ENCODE data around the gene NEBL. TPM values are rescaled to one million over a fixed set of nuclear protein-coding genes. Genes with fewer than 3 reads are reported as not detected.

Gene NEBL
- total RNA-seq, 1 donor from 2014 or later, result 0.43 TPM

- no peaks in the 10 kb centered on the region for H3K27me3 Mint-ChIP-seq (ENCODE audit: low read depth)
These were observed 58.0 kb downstream of the NEBL start for GRCh38 chr10:20839141-20839540.

GRCh38 chr10:20836401-20836800 is 60.7 kb downstream of the NEBL start:
- no peak overlapping the region for H3K27ac Mint-ChIP-seq
- H3K4me3 Mint-ChIP-seq (ENCODE audit: low read depth), result no peak overlapping the region
- DNase-seq (ENCODE audit: low spot score), result no peak
- H3K4me1 Mint-ChIP-seq (ENCODE audit: low read depth), result no peaks in the 10 kb centered on the region
- H3K9me3 Mint-ChIP-seq, result no peaks in the 10 kb centered on the region
- no peaks in the 10 kb centered on the region for H3K36me3 Mint-ChIP-seq (ENCODE audit: low read depth)
- intact Hi-C loops (cut with micrococcal nuclease), result no loop called here
- no peaks in the 10 kb centered on the region for H3K27me3 Mint-ChIP-seq (ENCODE audit: low read depth)

More at GRCh38 chr10:20839141-20839540, 58.0 kb downstream of the NEBL start:
- Mint-ChIP-seq H3K27ac (no peak overlapping the region), H3K9me3 (no peaks in the 10 kb centered on the region), H3K4me1 (ENCODE audit: low read depth) (no peaks in the 10 kb centered on the region), H3K4me3 (ENCODE audit: low read depth) (no peak overlapping the region), H3K36me3 (ENCODE audit: low read depth) (no peaks in the 10 kb centered on the region)
- intact Hi-C loops (cut with micrococcal nuclease), result no loop called here
- no peak for DNase-seq (ENCODE audit: low spot score)

DNA sequence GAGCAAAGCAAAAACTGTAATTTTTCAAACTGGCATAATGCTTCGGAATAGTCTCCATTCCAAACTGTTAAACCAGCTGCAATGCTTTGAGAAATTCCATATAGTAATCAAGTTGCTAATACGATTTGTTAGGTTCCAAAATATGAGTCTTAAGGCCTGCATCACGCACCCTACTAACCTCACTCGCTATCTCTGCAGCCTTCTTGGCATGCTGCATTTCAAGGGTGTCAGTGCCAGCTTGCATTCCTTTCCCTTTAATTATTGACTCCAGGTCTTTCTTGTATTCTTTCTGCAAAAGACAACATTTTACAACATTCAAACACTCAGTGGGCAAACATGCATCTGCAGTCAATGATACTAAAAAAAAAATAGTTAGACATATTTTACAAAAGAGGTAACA is 61.8 kb downstream of the NEBL start:
- no peak for DNase-seq (ENCODE audit: low spot score)
- no peak overlapping the region for H3K27ac Mint-ChIP-seq
- intact Hi-C loops (cut with micrococcal nuclease), result no loop called here
- no peaks in the 10 kb centered on the region for H3K4me1 Mint-ChIP-seq (ENCODE audit: low read depth)
- no peaks in the 10 kb centered on the region for H3K27me3 Mint-ChIP-seq (ENCODE audit: low read depth)
- no peak overlapping the region for H3K4me3 Mint-ChIP-seq (ENCODE audit: low read depth)
- H3K9me3 Mint-ChIP-seq, result no peaks in the 10 kb centered on the region
- no peaks in the 10 kb centered on the region for H3K36me3 Mint-ChIP-seq (ENCODE audit: low read depth)

DNA sequence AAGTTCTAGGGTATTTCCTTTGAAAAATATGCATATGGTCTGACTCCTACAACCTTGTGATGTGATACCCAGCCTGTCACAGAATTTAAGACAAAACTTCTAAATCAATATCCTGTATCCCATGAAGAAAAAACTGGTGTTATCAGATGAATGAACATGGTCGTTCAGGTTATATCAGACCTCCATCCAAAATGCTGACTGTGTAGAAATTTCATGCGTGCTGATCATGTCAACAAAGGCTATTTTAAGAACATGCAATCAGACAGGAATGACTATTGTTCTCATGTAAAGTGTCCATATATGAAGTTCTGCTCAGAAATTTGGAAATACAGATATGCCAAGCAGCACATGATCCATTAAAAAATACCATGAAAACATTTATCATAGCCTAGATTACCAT is 62.3 kb downstream of the NEBL start:
- H3K27me3 Mint-ChIP-seq (ENCODE audit: low read depth), result no peaks in the 10 kb centered on the region
- H3K27ac Mint-ChIP-seq, result no peak overlapping the region
- intact Hi-C loops (cut with micrococcal nuclease), result no loop called here
- H3K4me3 Mint-ChIP-seq (ENCODE audit: low read depth), result no peak overlapping the region
- no peak for DNase-seq (ENCODE audit: low spot score)
- H3K4me1 Mint-ChIP-seq (ENCODE audit: low read depth), result no peaks in the 10 kb centered on the region
- H3K36me3 Mint-ChIP-seq (ENCODE audit: low read depth), result no peaks in the 10 kb centered on the region
- H3K9me3 Mint-ChIP-seq, result no peaks in the 10 kb centered on the region

DNA sequence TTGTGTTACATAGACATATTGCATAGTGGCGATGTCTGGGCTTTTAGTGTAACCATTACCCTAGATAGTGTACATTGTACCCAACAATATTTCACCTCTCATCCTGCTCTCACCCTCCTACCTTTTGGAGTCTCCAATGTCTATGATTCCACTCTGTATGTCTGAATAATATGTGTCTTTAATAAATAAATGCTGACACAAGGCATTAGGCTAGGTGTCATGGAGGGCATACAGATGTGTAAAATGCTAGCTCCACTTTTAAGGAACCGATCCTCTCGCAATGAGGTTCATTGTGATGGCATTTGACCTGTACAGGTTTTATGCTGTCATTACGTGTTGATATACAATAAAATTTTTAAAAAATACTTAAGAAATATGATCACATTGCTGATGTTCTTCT is 74.3 kb downstream of the NEBL start:
- no peak for DNase-seq (ENCODE audit: low spot score)
- H3K27ac Mint-ChIP-seq, result no peak overlapping the region
- H3K27me3 Mint-ChIP-seq (ENCODE audit: low read depth), result no peaks in the 10 kb centered on the region
- no peak overlapping the region for H3K4me3 Mint-ChIP-seq (ENCODE audit: low read depth)
- H3K36me3 Mint-ChIP-seq (ENCODE audit: low read depth), result no peaks in the 10 kb centered on the region
- no peaks in the 10 kb centered on the region for H3K9me3 Mint-ChIP-seq
- no peaks in the 10 kb centered on the region for H3K4me1 Mint-ChIP-seq (ENCODE audit: low read depth)
- intact Hi-C loops (cut with micrococcal nuclease), result no loop called here

DNA sequence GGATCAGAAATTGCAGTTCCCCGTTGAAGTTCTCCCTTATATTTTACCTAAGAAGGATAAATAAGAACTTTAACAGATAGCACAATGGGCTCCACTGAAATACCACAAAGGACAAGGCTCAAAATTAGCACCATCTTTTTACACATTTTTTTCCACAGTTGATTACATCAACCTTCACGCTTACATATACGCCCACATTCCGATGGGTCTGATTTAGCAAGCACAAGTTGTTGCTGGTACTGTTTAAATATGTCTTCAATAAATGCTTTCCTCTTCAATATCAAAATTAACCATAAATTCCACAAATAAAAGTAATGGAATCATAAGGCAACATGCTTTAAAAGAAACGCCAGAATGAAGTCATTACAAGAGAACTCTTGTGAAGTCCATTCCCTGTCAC is 79.5 kb downstream of the NEBL start:
- no peaks in the 10 kb centered on the region for H3K9me3 Mint-ChIP-seq
- no peaks in the 10 kb centered on the region for H3K27me3 Mint-ChIP-seq (ENCODE audit: low read depth)
- no peaks in the 10 kb centered on the region for H3K4me1 Mint-ChIP-seq (ENCODE audit: low read depth)
- no peak for DNase-seq (ENCODE audit: low spot score)
- intact Hi-C loops (cut with micrococcal nuclease), result no loop called here
- H3K36me3 Mint-ChIP-seq (ENCODE audit: low read depth), result no peaks in the 10 kb centered on the region
- no peak overlapping the region for H3K27ac Mint-ChIP-seq
- no peak overlapping the region for H3K4me3 Mint-ChIP-seq (ENCODE audit: low read depth)

DNA sequence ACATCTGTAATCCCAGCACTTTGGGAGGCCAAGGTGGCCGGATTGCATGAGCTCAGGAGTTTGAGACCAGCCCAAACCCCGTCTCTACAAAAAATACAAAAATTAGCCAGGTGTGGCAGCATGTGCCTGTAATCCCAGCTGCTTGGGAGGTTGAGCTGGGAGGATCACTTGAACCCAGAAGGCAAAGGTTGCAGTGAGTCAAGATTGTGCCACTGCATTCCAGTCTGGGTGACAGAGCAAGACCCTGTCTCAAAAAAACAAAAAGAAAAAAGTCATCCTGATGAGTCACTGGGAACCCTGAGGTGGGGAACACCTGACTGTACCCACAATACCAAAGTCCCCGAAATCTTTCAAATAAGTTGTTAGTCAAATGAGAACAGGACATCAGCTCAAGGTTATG is 80.0 kb downstream of the NEBL start:
- H3K4me3 Mint-ChIP-seq (ENCODE audit: low read depth), result no peak overlapping the region
- H3K36me3 Mint-ChIP-seq (ENCODE audit: low read depth), result no peaks in the 10 kb centered on the region
- no peak for DNase-seq (ENCODE audit: low spot score)
- no peaks in the 10 kb centered on the region for H3K27me3 Mint-ChIP-seq (ENCODE audit: low read depth)
- intact Hi-C loops (cut with micrococcal nuclease), result no loop called here
- no peaks in the 10 kb centered on the region for H3K9me3 Mint-ChIP-seq
- H3K4me1 Mint-ChIP-seq (ENCODE audit: low read depth), result no peaks in the 10 kb centered on the region
- H3K27ac Mint-ChIP-seq, result no peak overlapping the region

- no peaks in the 10 kb centered on the region for H3K36me3 Mint-ChIP-seq (ENCODE audit: low read depth)
These were observed 83.0 kb downstream of the NEBL start for GRCh38 chr10:20814116-20814515.

GRCh38 chr10:20811131-20811530 is 86.0 kb downstream of the NEBL start:
- H3K27me3 Mint-ChIP-seq (ENCODE audit: low read depth), result no peaks in the 10 kb centered on the region
- no peak for DNase-seq (ENCODE audit: low spot score)
- H3K36me3 Mint-ChIP-seq (ENCODE audit: low read depth), result no peaks in the 10 kb centered on the region
- intact Hi-C loops (cut with micrococcal nuclease), result no loop called here
- H3K9me3 Mint-ChIP-seq, result no peaks in the 10 kb centered on the region
- no peak overlapping the region for H3K4me3 Mint-ChIP-seq (ENCODE audit: low read depth)
- no peaks in the 10 kb centered on the region for H3K4me1 Mint-ChIP-seq (ENCODE audit: low read depth)
- no peak overlapping the region for H3K27ac Mint-ChIP-seq

More at GRCh38 chr10:20814116-20814515, 83.0 kb downstream of the NEBL start:
- no peaks in the 10 kb centered on the region for H3K4me1 Mint-ChIP-seq (ENCODE audit: low read depth)
- no peak for DNase-seq (ENCODE audit: low spot score)
- H3K9me3 Mint-ChIP-seq, result no peaks in the 10 kb centered on the region
- H3K27me3 Mint-ChIP-seq (ENCODE audit: low read depth), result no peaks in the 10 kb centered on the region
- intact Hi-C loops (cut with micrococcal nuclease), result no loop called here
- H3K27ac Mint-ChIP-seq, result no peak overlapping the region
- no peak overlapping the region for H3K4me3 Mint-ChIP-seq (ENCODE audit: low read depth)

- H3K9me3 Mint-ChIP-seq, result no peaks in the 10 kb centered on the region
- H3K4me3 Mint-ChIP-seq (ENCODE audit: low read depth), result no peak overlapping the region
- H3K27ac Mint-ChIP-seq, result no peak overlapping the region
- H3K4me1 Mint-ChIP-seq (ENCODE audit: low read depth), result no peaks in the 10 kb centered on the region
- H3K36me3 Mint-ChIP-seq (ENCODE audit: low read depth), result no peaks in the 10 kb centered on the region
- DNase-seq (ENCODE audit: low spot score), result no peak
- intact Hi-C loops (cut with micrococcal nuclease), result no loop called here
- H3K27me3 Mint-ChIP-seq (ENCODE audit: low read depth), result no peaks in the 10 kb centered on the region
These were observed 87.5 kb downstream of the NEBL start for GRCh38 chr10:20809631-20810030.

DNA sequence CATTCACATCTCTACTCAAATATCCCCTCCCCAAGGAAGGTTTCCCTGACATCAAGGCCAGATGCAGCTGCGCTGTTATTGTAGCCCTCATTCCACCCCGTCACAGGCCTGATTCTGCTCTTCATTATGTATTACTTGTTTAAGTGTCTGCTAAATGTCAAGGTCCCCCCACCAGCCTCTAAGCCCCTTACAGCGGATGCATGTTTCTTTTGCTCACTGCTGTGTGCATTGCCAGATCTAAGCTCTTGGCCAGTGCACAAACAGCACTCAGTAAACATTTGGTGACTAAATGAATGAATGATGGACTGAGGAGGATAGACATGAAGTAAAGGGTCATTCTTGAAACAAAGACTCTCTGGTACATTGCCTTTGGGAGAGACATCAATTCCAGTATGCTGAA is 90.6 kb downstream of the NEBL start:
- intact Hi-C loops (cut with micrococcal nuclease), result no loop called here
- no peaks in the 10 kb centered on the region for H3K9me3 Mint-ChIP-seq
- H3K4me1 Mint-ChIP-seq (ENCODE audit: low read depth), result no peaks in the 10 kb centered on the region
- no peaks in the 10 kb centered on the region for H3K36me3 Mint-ChIP-seq (ENCODE audit: low read depth)
- no peak for DNase-seq (ENCODE audit: low spot score)
- no peaks in the 10 kb centered on the region for H3K27me3 Mint-ChIP-seq (ENCODE audit: low read depth)
- H3K27ac Mint-ChIP-seq, result no peak overlapping the region
- H3K4me3 Mint-ChIP-seq (ENCODE audit: low read depth), result no peak overlapping the region

DNA sequence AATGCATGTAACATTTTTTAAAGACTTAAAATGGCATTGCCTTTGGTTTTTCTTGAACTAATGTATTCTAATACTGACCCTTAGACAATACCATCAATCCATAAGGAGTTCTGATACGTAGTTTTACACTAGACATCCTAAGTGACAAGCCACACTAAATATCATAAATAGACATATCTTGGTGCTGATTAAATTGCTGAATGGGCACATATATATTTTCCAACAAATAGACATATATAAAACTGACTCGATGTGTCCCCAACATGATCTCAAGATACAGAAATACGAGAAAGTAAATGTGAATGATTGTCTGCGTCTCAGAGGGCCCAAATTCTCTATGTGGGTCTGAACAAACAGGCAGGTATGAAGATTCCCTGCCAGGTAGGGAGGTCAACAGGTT is 99.8 kb downstream of the NEBL start:
- no peaks in the 10 kb centered on the region for H3K36me3 Mint-ChIP-seq (ENCODE audit: low read depth)
- H3K27me3 Mint-ChIP-seq (ENCODE audit: low read depth), result no peaks in the 10 kb centered on the region
- no peak overlapping the region for H3K27ac Mint-ChIP-seq
- intact Hi-C loops (cut with micrococcal nuclease), result no loop called here
- H3K9me3 Mint-ChIP-seq, result no peaks in the 10 kb centered on the region
- no peaks in the 10 kb centered on the region for H3K4me1 Mint-ChIP-seq (ENCODE audit: low read depth)
- no peak overlapping the region for H3K4me3 Mint-ChIP-seq (ENCODE audit: low read depth)
- DNase-seq (ENCODE audit: low spot score), result no peak

- Mint-ChIP-seq H3K4me3 (ENCODE audit: low read depth) (no peak overlapping the region), H3K36me3 (ENCODE audit: low read depth) (no peaks in the 10 kb centered on the region), H3K4me1 (ENCODE audit: low read depth) (no peaks in the 10 kb centered on the region), H3K27ac (no peak overlapping the region), H3K27me3 (ENCODE audit: low read depth) (no peaks in the 10 kb centered on the region), H3K9me3 (no peaks in the 10 kb centered on the region)
- intact Hi-C loops (cut with micrococcal nuclease), result no loop called here
- DNase-seq (ENCODE audit: low spot score), result no peak
These were observed 101.7 kb downstream of the NEBL start for GRCh38 chr10:20795391-20795790.

GRCh38 chr10:20785174-20785573 is 111.9 kb downstream of the NEBL start:
- H3K27ac Mint-ChIP-seq, result no peak overlapping the region
- DNase-seq (ENCODE audit: low spot score), result no peak
- no peak overlapping the region for H3K4me3 Mint-ChIP-seq (ENCODE audit: low read depth)
- H3K36me3 Mint-ChIP-seq (ENCODE audit: low read depth), result no peaks in the 10 kb centered on the region
- no peaks in the 10 kb centered on the region for H3K9me3 Mint-ChIP-seq
- intact Hi-C loops (cut with micrococcal nuclease), result no loop called here
- no peaks in the 10 kb centered on the region for H3K27me3 Mint-ChIP-seq (ENCODE audit: low read depth)
- H3K4me1 Mint-ChIP-seq (ENCODE audit: low read depth), result no peaks in the 10 kb centered on the region

Measured in activated T-helper 2 cell treated with anti-CD3 and anti-CD28 coated beads, Interferon-gamma antibody, Interleukin-2, Interleukin-4, amounts not matched to agents 10 μg/mL and 5 μg/mL and 100 μg/mL, durations not matched to agents 14 hours and 24 hours and 36 hours (primary cell).